Mesendoderm (in vitro differentiated cells): ENCODE results near the gene KXD1.
"Not testable (repeated sequence)": the region's sequence is repeated elsewhere in the genome, so short reads cannot be mapped to it uniquely, and the experiment has no call there.

Experiments
- DNase-seq: peaks from one replicate; pipeline ENCODE4 v3.0.0; 2013
- H2AK5ac ChIP-seq: 2 replicates; pipeline ENCODE4 v1.6.1; 2013; ENCODE audit warnings: low read length, inconsistent platforms
- H2BK120ac ChIP-seq: 2 replicates; pipeline ENCODE4 v1.6.1; 2013; ENCODE audit warnings: low read depth, mild to moderate bottlenecking, low read length, moderate library complexity, mixed read lengths
- H2BK15ac ChIP-seq: replicated peaks from 2 replicates; pipeline ENCODE4 v1.6.1; 2013; ENCODE audit warnings: low read depth, mild to moderate bottlenecking, moderate library complexity
- H2BK5ac ChIP-seq: 2 replicates; pipeline ENCODE4 v1.6.1; 2013; ENCODE audit warnings: low read length, inconsistent platforms
- H3K18ac ChIP-seq: 2 replicates; pipeline ENCODE4 v1.6.1; 2013; ENCODE audit warnings: mild to moderate bottlenecking, low read length, mixed read lengths
- H3K23ac ChIP-seq: one replicate; pipeline ENCODE4 v1.6.1; 2013; ENCODE audit warnings: low read length
- H3K27ac ChIP-seq: 2 replicates; pipeline ENCODE4 v1.5.1; 2013; ENCODE audit warnings: low read depth, mild to moderate bottlenecking, inconsistent platforms, low read length, moderate library complexity
- H3K27me3 ChIP-seq: 2 replicates; pipeline ENCODE4 v1.6.1; 2013; ENCODE audit warnings: low read length, control low read depth, mild to moderate bottlenecking, inconsistent platforms; ENCODE audit not compliant: insufficient read depth, poor library complexity
- H3K36me3 ChIP-seq: 2 replicates; pipeline ENCODE4 v1.6.1; 2013; ENCODE audit warnings: low read length, inconsistent platforms; ENCODE audit not compliant: control insufficient read depth, insufficient read depth
- H3K4ac ChIP-seq: one replicate; pipeline ENCODE4 v1.6.1; 2013; ENCODE audit warnings: low read depth, mild to moderate bottlenecking, low read length, moderate library complexity
- H3K4me1 ChIP-seq: 2 replicates; pipeline ENCODE4 v1.6.1; 2013; ENCODE audit warnings: low read depth, low read length, inconsistent platforms; ENCODE audit not compliant: control insufficient read depth
- H3K4me2 ChIP-seq: 2 replicates; pipeline ENCODE4 v1.6.1; 2013; ENCODE audit warnings: low read length
- H3K4me3 ChIP-seq: 2 replicates; pipeline ENCODE4 v1.5.1; 2013; ENCODE audit warnings: mild to moderate bottlenecking, low read length
- H3K56ac ChIP-seq: one replicate; pipeline ENCODE4 v1.6.1; 2013; ENCODE audit warnings: low read length
- H3K79me1 ChIP-seq: 2 replicates; pipeline ENCODE4 v1.6.1; 2013; ENCODE audit warnings: low read length, inconsistent platforms
- H3K79me2 ChIP-seq: 2 replicates; pipeline ENCODE4 v1.6.1; 2013; ENCODE audit warnings: mild to moderate bottlenecking, low read length; ENCODE audit not compliant: control insufficient read depth, insufficient read depth
- H3K9ac ChIP-seq: 2 replicates; pipeline ENCODE4 v1.6.1; 2013; ENCODE audit warnings: low read length, inconsistent platforms
- H4K5ac ChIP-seq: one replicate; pipeline ENCODE4 v1.6.1; 2013; ENCODE audit warnings: low read length
- H4K8ac ChIP-seq: one replicate; pipeline ENCODE4 v1.6.1; 2013; ENCODE audit warnings: low read depth, mild to moderate bottlenecking, control low read depth, low read length, moderate library complexity
- WGBS: extraction: QIAGEN DNeasy Blood & Tissue Kit; methylation state at CpG from one replicate; pipeline ENCODE4 v1.1.7; 2013; ENCODE audit warnings: low lambda C conversion rate, missing lambda C conversion rate; ENCODE audit not compliant: insufficient coverage; ENCODE audit errors: extremely low coverage; 5-methylcytosine and 5-hydroxymethylcytosine counted together

The KXD1 gene

DNA sequence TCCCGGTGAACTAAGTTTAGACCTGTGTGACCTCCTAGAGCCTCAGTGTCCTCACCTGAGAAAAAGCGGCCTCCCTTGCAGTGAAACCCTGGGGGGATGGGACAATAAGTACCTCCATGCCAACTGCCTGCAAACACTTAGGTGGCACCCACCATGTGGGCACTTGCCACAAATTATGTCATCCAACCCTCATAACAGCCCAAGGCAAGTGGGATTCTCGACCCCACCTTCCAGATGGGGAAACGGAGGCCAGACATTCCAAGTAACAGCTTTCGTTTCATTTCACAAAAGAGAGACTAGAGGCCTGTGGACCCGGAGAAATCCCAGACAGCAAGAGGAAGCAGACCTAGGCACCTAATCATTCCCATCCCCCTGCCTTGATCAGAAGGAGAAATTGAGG lies 37.8 kb downstream of the KXD1 start:
- Histone ChIP-seq H4K5ac (no peak overlapping the region), H3K36me3 (peaks cover 3% of the 10 kb centered on the region), H3K4me1 (peaks cover 16% of the 10 kb centered on the region), H3K23ac (no peak overlapping the region), H3K27ac (no peak overlapping the region), H3K79me2 (no peaks in the 10 kb centered on the region), H3K4me3 (no peak overlapping the region), H4K8ac (no peak overlapping the region), H2BK120ac (no peak overlapping the region), H3K56ac (peak overlapping the region; percentile 86), H3K18ac (peak overlapping the region; percentile 62), H2BK15ac (no peak overlapping the region), H3K4ac (no peak overlapping the region), H3K4me2 (no peak overlapping the region), H3K9ac (peak overlapping the region; percentile 38), H2BK5ac (no peak overlapping the region), H2AK5ac (peak overlapping the region; percentile 6), H3K27me3 (no peaks in the 10 kb centered on the region), H3K79me1 (peaks cover 2% of the 10 kb centered on the region)
- no CpG with 5 or more reads among the region's 6 CpGs for WGBS
- DNase-seq, result no peak

DNA sequence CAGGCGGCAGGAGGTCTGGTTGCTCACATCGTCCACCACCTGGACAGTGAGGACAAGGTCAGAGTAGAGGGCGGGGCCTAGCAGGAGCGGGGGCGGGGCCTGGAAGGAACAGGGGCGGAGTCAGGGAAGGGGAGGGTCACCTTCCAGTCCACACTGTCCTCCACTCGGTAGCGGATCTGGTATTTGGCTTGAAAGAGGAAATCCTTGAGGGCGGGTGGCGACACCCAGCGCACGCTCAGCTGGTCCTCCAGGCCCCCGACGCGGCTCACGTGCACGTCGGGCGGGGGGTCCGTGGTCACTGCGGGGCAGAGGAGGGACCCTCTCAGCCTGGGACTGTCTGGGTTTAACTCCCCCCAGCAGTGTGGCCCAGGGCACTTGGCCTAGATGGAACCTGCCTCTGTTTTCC lies 39.1 kb downstream of the KXD1 start:
- no CpG with 5 or more reads among the region's 21 CpGs for WGBS

DNA sequence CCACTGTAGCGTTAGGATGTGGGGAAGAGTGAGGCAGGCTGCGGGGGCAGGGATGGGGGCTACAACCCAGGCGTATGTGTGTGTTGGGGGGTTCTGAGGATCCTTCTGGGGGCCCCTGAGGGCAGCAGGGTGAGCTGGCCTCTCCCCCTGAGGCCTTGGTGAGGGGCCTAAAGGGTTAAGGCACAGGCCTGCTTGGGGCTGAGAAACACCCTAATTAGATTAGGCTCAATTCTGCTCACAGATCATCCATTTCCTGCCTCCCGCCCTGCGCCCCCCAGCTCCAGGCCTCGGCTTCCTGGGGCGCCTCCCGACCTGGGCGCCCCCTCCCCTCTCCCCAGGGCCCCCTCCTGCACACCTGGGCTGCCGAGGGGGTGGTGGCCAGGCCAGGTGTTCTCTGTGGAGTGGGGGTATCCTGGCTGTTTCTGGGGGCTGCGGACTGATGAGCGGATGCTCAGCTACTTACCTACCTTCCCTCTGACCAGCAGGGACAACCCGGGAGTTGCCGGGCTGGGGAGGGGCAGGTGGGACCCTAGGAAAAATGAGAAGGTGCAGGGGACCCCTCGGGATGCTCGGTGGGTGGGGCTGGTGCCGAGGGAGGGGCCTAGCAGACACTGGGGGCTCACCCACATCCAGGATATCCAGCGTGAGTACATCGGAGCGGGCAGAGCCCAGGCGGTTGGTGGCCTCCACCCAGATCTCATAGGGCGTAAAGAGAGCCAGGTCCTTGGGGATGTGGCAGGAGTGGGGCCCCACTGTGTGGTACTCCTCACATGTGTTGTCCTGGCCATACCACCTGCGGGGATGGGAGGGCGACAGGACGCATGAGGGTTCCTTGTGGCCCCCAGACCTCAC lies 40.4 kb downstream of the KXD1 start:
- Histone ChIP-seq H2AK5ac (no peak overlapping the region), H2BK15ac (no peak overlapping the region), H2BK120ac (no peak overlapping the region), H3K36me3 (no peaks in the 10 kb centered on the region), H3K27ac (no peak overlapping the region), H3K18ac (peak overlapping the region; percentile 62), H3K9ac (peak overlapping the region; percentile 42), H3K4me3 (no peak overlapping the region), H3K4ac (no peak overlapping the region), H3K4me1 (peaks cover 13% of the 10 kb centered on the region), H3K79me2 (no peaks in the 10 kb centered on the region), H3K56ac (peak overlapping the region; percentile 70), H4K8ac (no peak overlapping the region), H3K27me3 (no peaks in the 10 kb centered on the region), H3K4me2 (no peak overlapping the region), H4K5ac (no peak overlapping the region), H3K79me1 (no peaks in the 10 kb centered on the region), H2BK5ac (peak overlapping the region; percentile 33), H3K23ac (no peak overlapping the region)
- no CpG with 5 or more reads among the region's 25 CpGs for WGBS
- DNase-seq, result peak; percentile 38

More for the DNA sequence above, 39.1 kb downstream of the KXD1 start:
- Histone ChIP-seq H3K4me3 (no peak overlapping the region), H3K79me2 (no peaks in the 10 kb centered on the region), H3K36me3 (no peaks in the 10 kb centered on the region), H2BK5ac (no peak overlapping the region), H3K56ac (peak overlapping the region; percentile 51), H2BK120ac (no peak overlapping the region), H3K4me2 (no peak overlapping the region), H2AK5ac (no peak overlapping the region), H3K79me1 (no peaks in the 10 kb centered on the region), H3K23ac (no peak overlapping the region), H3K9ac (no peak overlapping the region), H3K27me3 (no peaks in the 10 kb centered on the region), H2BK15ac (no peak overlapping the region), H3K27ac (no peak overlapping the region), H4K8ac (no peak overlapping the region), H4K5ac (no peak overlapping the region), H3K18ac (no peak overlapping the region), H3K4ac (no peak overlapping the region), H3K4me1 (peaks cover 13% of the 10 kb centered on the region)
- DNase-seq, result peak; percentile 63

DNA sequence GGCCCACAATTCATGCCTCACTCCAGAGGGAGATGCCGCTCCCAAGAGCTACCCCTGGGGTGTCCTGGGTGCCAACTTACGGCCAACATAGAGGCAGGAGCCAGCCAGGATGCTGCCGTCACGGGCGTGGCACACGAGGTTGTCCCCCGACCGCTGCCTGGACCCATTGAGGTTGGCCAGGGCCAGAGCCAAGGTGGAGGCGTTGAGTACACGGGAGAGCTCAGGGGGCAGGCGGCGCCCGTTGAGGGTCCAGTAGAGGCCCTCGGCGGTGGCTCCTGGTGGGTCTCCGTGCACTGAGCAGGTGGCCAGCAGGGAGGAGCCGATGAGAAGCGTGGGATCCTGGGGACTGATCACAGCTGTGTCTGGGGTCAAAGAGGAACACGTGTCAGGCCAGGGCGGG lies 41.8 kb downstream of the KXD1 start:
- H2BK5ac ChIP-seq, result no peak overlapping the region
- no peaks in the 10 kb centered on the region for H3K36me3 ChIP-seq
- H3K9ac ChIP-seq, result no peak overlapping the region
- H3K23ac ChIP-seq, result no peak overlapping the region
- WGBS, result no CpG with 5 or more reads among the region's 20 CpGs
- no peak overlapping the region for H4K8ac ChIP-seq
- H3K4ac ChIP-seq, result no peak overlapping the region
- H3K56ac ChIP-seq, result no peak overlapping the region
- H3K4me2 ChIP-seq, result no peak overlapping the region
- no peak overlapping the region for H2AK5ac ChIP-seq
- H3K27me3 ChIP-seq, result no peaks in the 10 kb centered on the region
- H3K18ac ChIP-seq, result no peak overlapping the region
- no peak overlapping the region for H2BK120ac ChIP-seq
- H4K5ac ChIP-seq, result no peak overlapping the region
- no peaks in the 10 kb centered on the region for H3K79me2 ChIP-seq
- DNase-seq, result no peak
- no peak overlapping the region for H2BK15ac ChIP-seq
- H3K79me1 ChIP-seq, result no peaks in the 10 kb centered on the region
- no peak overlapping the region for H3K27ac ChIP-seq
- H3K4me1 ChIP-seq, result peaks cover 8% of the 10 kb centered on the region
- H3K4me3 ChIP-seq, result no peak overlapping the region

GRCh38 chr19:18600692-18601397 lies 43.2 kb downstream of the KXD1 start:
- not testable (repeated sequence) for H3K4ac ChIP-seq, H4K5ac ChIP-seq, H3K4me2 ChIP-seq, H3K23ac ChIP-seq, H4K8ac ChIP-seq, H2BK5ac ChIP-seq, H2BK120ac ChIP-seq, H2BK15ac ChIP-seq, H3K4me3 ChIP-seq, H3K79me1 ChIP-seq, H2AK5ac ChIP-seq, H3K27me3 ChIP-seq, H3K56ac ChIP-seq, H3K9ac ChIP-seq, H3K18ac ChIP-seq, H3K4me1 ChIP-seq, H3K27ac ChIP-seq, H3K79me2 ChIP-seq, H3K36me3 ChIP-seq, DNase-seq
- no CpG with 5 or more reads among the region's 15 CpGs for WGBS
